Stimulated activated CD8-positive, alpha-beta memory T cell treated with anti-CD3 and anti-CD28 coated beads, Interleukin-2, amount 100 ng/mL, for 1 hour (primary cell): ENCODE results near the gene CELF5.
"Not testable (repeated sequence)": the region's sequence is repeated elsewhere in the genome, so short reads cannot be mapped to it uniquely, and the experiment has no call there.

Source experiments
- DNase-seq, 2 donors: peaks; one replicate each; pipeline ENCODE4 v3.0.0-alpha.2; 2020; ENCODE audit warnings: low read depth in 2 of 2

The CELF5 gene

DNA sequence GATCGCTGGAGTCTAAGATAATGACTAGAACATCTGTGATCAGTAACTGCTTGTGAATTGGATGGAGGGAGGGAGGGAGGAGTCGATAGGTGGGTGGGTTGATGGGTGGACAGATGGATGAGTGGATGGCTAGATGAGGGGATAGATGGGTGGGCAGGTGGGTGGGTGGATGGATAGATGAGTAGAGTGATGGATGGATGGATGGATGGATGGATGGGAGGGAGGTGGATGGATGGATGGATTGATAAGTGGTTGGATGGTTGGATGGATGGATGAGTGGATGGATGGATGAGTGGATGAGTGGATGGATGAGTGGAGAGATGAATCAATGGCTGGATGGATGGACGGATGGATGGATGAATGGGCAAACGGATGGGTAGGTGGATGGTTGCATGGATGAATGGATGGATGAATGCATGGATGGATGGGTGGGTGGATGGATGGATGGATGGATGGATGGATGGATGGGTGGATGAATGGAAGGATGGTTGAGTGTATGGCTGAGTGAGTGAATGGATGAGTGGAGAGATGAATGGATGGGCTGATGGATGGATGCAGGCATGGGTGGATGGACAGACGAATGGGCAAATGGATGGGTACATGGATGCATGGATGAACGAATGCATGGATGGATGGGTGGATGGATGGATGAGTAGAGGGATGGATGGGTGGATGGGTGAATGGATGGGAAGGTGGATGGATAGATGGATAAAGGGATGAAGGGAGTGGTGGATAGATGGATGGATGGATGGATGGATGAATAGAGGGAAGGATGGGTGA lies 97.9 kb downstream of the CELF5 start:
- no peak for DNase-seq

DNA sequence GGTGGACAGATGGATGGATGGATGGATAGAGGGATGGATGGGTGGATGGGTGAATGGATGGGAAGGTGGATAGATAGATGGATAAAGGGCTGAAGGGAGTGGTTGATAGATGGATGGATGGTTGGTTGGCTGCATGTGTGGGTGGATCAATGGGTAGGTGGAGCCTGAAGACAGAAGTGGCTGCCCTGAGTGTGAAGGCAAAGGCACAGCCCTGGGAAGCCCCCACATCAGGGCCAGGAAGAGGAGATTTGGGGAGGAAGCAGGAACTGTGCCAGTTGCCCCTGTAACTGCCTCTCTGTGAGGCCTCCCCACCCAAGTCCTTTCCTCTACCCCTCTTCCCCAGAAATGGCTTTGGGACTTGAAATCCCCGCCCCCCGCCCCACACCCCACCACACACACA lies 98.6 kb downstream of the CELF5 start:
- DNase-seq: no peak

- no peak for DNase-seq
These were observed 99.2 kb downstream of the CELF5 start for GRCh38 chr19:3323658-3324057.

- DNase-seq: peak; percentile 40 to 59
These were observed 100.0 kb downstream of the CELF5 start for GRCh38 chr19:3324405-3324856.

DNA sequence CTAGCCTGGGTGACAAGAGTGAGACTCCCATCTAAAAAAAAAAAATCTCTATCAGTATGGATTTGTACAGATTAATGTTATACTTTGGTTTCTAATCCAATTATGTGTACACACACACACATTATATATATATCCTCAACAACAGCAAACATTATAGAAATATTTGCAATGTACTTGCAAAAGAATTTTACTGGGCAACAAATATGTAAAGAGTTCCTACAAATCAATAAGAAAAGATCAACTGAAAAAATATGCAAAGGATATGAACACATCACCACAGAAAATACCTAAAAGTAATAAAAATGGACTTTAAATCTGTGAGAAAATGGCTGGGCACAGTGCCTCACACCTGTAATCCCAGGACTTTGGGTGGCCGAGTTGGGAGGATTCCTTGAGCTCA lies 101.0 kb downstream of the CELF5 start:
- no peak for DNase-seq

- no peak for DNase-seq
These were observed 104.3 kb downstream of the CELF5 start for GRCh38 chr19:3328743-3329142.

- DNase-seq: no peak
These were observed 105.6 kb downstream of the CELF5 start for GRCh38 chr19:3330047-3330446.

DNA sequence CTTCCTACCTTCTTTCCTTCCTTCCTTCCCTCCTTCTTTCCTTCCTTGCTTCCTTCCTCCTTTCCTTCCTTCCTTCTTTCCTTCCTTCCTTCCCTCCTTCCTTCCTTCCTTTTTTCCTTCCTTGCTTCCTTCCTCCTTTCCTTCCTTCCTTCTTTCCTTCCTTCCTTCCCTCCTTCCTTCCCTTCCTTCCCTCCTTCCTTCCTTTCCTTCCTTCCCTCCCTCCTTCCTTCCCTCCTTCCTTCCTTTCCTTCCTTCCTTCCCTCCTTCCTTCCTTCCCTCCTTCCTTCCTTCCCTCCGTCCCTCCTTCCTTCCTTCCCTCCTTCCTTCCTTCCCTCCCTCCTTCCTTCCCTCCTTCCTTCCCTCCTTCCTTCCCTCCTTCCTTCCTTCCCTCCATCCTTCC lies 107.8 kb downstream of the CELF5 start:
- not testable (repeated sequence) for DNase-seq

GRCh38 chr19:3333020-3333583 lies 108.6 kb downstream of the CELF5 start:
- DNase-seq: no peak

- DNase-seq: no peak
These were observed 109.2 kb downstream of the CELF5 start for GRCh38 chr19:3333662-3334061.

GRCh38 chr19:3334749-3335430 lies 110.4 kb downstream of the CELF5 start:
- DNase-seq: not testable (repeated sequence)

GRCh38 chr19:3335431-3336350 lies 111.2 kb downstream of the CELF5 start:
- DNase-seq: no peak

GRCh38 chr19:3336351-3336679 lies 111.9 kb downstream of the CELF5 start:
- no peak for DNase-seq

- no peak for DNase-seq
These were observed 112.4 kb downstream of the CELF5 start for GRCh38 chr19:3336680-3337523.

DNA sequence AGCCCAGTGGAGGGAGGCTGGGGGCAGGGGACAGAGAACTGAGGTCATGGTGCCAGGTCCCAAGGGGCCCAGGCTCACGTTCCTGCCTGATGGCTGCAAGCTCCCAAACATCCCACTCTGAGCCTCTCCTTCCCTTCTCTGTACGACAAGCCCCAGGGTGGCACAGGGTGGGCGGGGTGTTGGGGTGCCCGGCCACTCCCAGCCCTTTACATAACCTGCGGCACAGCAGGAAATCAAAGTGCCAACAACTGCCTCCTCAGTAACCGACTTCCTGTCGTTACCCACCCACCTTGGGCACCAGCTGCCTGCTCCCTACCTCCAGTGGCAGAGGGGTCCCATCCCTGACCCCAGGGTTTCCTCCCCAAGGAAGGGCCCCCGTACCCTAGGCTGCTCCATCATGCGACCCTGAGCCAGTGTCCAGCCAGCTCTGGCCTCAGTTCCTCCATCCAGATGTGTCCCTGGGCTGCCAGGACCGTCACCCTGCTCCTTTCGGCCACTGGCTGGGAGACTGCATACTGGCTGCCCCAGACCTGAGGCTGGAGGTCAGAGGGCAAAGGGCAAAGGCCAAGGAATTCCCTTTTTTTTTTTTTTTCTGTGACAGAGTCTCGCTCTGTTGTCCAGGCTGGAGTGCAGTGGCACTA lies 114.2 kb downstream of the CELF5 start:
- no peak for DNase-seq

DNA sequence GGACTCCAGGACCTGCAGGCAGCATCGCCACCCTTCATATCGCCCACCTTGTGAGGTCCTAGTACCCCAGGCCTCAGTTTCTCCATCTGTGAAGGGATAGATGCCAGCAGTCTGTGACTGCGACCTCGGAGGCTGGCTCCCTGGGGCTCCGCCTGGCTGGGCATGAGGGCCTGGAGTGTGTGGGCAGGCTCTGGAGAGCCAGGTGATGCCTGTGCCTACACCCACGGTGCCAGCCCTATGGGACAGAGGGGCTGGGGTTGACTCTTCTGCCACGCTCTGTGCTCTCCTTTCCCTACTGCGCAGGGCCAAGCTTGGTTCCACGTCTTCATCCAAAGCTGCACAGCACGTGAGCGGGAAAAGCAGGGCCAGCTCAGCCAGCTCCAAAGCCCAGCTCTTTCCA lies 115.9 kb downstream of the CELF5 start:
- no peak for DNase-seq

DNA sequence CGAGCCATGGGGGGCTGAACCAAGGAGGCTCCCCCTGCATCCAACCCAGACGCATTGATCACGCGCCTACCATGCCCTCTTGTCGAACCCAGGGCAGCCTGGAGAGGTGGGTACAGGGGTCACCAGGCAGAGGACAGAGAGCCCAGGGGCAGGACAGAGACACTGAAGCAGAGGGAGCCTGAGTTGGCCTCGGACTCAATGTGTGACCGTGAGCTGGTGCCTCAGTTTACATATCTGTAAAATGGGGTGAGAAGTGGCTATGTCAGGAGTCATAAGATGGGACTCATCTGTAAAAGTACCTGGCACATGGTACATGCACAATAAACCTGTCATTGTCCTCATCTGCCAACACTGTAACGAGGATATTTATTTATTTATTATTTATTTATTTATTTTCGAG lies 117.8 kb downstream of the CELF5 start:
- DNase-seq: no peak

- not testable (repeated sequence) for DNase-seq
These were observed 118.5 kb downstream of the CELF5 start for GRCh38 chr19:3342962-3343361.

DNA sequence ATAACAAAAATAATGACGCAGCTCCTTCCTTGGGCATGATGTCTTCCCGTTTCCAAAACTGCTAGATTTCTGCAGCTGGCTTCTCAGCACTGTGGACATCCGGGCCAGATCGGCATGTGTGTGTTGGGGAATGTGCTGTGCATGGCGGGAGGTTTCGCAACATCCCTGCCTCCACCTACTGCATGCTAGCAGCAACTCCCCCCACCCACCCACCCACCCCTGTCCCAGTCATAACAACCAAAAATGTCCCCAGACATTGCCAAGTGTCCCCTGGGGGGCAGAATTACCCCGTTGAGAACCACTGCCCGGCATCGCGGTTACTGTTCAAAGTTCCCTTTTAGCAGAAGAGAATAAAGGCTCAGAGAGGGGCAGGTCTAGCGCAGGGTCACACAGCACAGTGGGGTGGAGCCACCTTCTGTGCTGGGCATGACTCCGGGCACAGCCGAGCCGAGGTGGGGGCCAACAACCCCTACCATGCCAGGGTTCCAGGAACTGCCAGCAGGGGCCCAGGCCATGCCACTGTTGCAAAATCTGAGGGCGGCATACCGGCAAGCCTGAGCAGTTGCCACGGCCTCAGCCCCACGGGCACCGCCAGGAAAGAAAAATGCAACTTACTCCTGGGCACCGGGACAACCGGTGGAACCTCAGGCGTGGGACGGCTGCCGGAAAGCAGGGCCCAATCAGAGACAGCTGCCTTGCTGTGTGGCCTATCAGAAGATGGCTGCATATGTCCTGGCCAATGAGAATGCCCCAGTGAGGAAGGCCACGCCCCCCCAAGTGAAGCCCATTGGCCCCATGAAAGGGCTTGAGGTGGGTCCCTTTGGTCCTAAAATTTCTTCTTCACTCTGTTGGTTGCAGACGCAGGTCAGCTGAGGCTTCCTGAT lies 119.4 kb downstream of the CELF5 start:
- DNase-seq: no peak
